ENCODE results near the gene PIEZO2.
"Not testable (repeated sequence)": the region's sequence is repeated elsewhere in the genome, so short reads cannot be mapped to it uniquely, and the experiment has no call there.

DNA sequence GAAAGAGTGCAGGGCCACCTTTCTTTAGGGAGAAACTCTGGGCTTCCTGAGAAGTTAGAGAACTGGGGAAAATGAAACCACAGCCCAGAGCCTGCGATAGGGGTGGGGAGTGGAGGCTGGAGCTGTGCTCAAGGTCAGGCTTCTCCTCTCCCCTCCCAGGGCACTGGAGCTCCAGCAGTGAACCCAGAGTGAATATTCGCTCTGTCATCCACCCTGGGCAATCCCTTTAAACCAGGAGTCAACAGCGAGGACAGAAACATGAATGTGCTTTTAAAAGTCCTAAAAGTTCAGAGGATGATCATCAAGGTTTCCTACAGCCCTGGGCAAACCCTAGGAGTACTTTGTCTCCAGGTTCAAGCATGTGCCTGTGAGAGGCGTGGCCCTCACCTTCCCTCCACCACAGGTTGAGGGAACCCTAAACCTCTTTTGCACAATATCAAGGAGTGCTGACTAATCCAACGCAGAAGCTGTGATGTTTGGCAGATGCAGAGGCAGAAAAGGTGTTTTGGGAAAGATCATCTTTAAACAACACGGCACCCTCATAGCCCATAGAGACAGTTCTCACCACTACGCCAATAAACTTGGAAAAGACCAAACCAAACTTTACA lies 522.7 kb downstream of the PIEZO2 start:
- TF ChIP-seq POLR2A (IDR thresholded peaks at IDR 0.05): not testable (repeated sequence)
- TF ChIP-seq, protein P1, sequence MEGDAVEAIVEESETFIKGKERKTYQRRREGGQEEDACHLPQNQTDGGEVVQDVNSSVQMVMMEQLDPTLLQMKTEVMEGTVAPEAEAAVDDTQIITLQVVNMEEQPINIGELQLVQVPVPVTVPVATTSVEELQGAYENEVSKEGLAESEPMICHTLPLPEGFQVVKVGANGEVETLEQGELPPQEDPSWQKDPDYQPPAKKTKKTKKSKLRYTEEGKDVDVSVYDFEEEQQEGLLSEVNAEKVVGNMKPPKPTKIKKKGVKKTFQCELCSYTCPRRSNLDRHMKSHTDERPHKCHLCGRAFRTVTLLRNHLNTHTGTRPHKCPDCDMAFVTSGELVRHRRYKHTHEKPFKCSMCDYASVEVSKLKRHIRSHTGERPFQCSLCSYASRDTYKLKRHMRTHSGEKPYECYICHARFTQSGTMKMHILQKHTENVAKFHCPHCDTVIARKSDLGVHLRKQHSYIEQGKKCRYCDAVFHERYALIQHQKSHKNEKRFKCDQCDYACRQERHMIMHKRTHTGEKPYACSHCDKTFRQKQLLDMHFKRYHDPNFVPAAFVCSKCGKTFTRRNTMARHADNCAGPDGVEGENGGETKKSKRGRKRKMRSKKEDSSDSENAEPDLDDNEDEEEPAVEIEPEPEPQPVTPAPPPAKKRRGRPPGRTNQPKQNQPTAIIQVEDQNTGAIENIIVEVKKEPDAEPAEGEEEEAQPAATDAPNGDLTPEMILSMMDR (IDR thresholded peaks at IDR 0.05 in 8 of 11, conservative IDR thresholded peaks at IDR 0.05 in 3 of 11): not testable (repeated sequence)

Data from spleen (tissue), 7 donors.